GM10266 (cell line): ENCODE data around the gene RAB3GAP1.

Source experiments
- DNase-seq: peaks from one replicate; pipeline ENCODE4 v3.0.0; 2012; ENCODE audit errors: extremely low spot score
- TF ChIP-seq, protein P1 (sequence below): IDR thresholded peaks from 2 replicates; pipeline ENCODE4 v1.5.1; 2012; ENCODE audit warnings: mild to moderate bottlenecking, low read depth; ENCODE audit not compliant: control insufficient read depth, insufficient read depth; ENCODE audit errors: missing control alignments

RAB3GAP1 gene

DNA sequence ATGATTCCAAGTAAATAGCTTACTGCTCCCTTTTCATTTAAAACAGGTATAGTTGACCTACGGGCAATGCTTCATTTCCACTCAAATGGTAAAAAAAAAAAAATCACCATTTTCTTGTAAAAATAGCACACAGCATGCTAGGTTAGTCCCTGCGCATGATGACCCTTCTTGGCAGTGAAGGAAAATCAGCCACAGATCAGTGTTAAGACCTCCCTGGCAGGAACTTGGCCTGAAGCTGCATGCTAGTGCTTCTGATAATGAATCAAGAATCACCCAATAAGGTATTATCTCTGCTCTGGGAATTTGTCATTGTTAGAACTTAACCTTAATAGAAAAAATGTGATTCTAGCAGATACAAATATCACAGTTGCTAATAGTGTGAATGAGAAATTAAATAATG, 166.3 kb downstream of the RAB3GAP1 start:
- no peak for DNase-seq

DNA sequence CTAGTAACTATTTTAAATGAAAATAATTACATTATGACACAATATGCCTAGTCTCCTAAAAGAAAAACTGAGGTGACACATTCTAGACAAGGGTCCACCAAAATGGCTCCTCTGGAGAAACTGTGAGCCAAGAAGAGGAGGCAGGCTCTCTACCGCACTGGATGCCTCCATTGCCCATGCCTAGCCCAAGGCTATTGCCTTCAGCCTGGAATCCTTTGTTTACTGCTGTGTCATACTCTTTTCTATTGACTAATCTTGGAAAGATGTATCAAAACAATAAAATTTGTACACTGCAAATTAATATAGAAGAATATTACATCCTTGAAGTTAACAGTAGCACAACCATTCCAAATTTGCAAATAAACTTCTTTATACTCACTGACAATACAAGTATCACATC, 167.1 kb downstream of the RAB3GAP1 start:
- TF ChIP-seq, protein P1, sequence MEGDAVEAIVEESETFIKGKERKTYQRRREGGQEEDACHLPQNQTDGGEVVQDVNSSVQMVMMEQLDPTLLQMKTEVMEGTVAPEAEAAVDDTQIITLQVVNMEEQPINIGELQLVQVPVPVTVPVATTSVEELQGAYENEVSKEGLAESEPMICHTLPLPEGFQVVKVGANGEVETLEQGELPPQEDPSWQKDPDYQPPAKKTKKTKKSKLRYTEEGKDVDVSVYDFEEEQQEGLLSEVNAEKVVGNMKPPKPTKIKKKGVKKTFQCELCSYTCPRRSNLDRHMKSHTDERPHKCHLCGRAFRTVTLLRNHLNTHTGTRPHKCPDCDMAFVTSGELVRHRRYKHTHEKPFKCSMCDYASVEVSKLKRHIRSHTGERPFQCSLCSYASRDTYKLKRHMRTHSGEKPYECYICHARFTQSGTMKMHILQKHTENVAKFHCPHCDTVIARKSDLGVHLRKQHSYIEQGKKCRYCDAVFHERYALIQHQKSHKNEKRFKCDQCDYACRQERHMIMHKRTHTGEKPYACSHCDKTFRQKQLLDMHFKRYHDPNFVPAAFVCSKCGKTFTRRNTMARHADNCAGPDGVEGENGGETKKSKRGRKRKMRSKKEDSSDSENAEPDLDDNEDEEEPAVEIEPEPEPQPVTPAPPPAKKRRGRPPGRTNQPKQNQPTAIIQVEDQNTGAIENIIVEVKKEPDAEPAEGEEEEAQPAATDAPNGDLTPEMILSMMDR = no peak
- no peak for DNase-seq

More for the DNA sequence above, 166.3 kb downstream of the RAB3GAP1 start:
- TF ChIP-seq, protein P1 = no peak
